HepG2 (cell line): ENCODE measurements around the gene DHRS9. TPM values are rescaled to one million over a fixed set of nuclear protein-coding genes. Genes with fewer than 3 reads are reported as not detected.

Source experiments
- ATAC-seq: fragments of 200-7000 bp; cut with Tn5 transposase; 3 replicates; pipeline ENCODE4 v1.9.1; 2020; ENCODE audit warnings: mild to moderate bottlenecking, moderate library complexity
- BruUV-seq: library from RNA; stranded (reverse); fragments of 400-500 nt; replicated peaks from 2 replicates; lab custom pipeline; 2021; lab: Mats Ljungman, UMichigan
- CTCF ChIA-PET: fragments of 300-600 bp; formaldehyde crosslinking; extraction: SDS; loops from one replicate; lab custom pipeline; 2021; ENCODE audit warnings: low total read pairs, inconsistent platforms, low intra/inter-chr PET ratio; lab: Yijun Ruan, JAX
- POLR2A ChIA-PET: fragments of 350-600 bp; sonication (Branson Sonifier 250); formaldehyde crosslinking; loops from one replicate; lab custom pipeline; 2020; ENCODE audit warnings: antibody characterized with exemption, inconsistent platforms; lab: Yijun Ruan, JAX
- DNase-seq: peaks from one replicate; pipeline ENCODE4 v3.0.0-alpha.2; 2015; ENCODE audit warnings: low spot score
- FAIRE-seq: peaks from 3 replicates; lab custom pipeline; 2011; peaks lifted over from hg19 to GRCh38; lab: Jason Lieb, UNC
- H2AFZ ChIP-seq: one replicate; pipeline ENCODE4 v1.6.1; 2011; ENCODE audit warnings: low read length, inconsistent platforms
- H3K27ac ChIP-seq: fragments of 300-600 bp; 3 replicates; pipeline ENCODE4 v1.8.0; 2011; ENCODE audit warnings: mixed run types, mild to moderate bottlenecking, mixed read lengths, low read length, inconsistent platforms; ENCODE audit not compliant: insufficient read depth; ENCODE audit errors: extremely low read length
- H3K27me3 ChIP-seq, 2 experiments: fragments of 200-600 bp in 1 of 2; 2 replicates in 1 of 2; 3 replicates in 1 of 2; pipeline versions ENCODE4 v1.6.0 to v1.8.0; 2011; ENCODE audit warnings: low read length in 2 of 2, mild to moderate bottlenecking in 2 of 2, moderate library complexity in 2 of 2, inconsistent platforms in 1 of 2; ENCODE audit not compliant: insufficient read depth in 2 of 2, control insufficient read depth in 1 of 2
- H3K36me3 ChIP-seq, 2 experiments: fragments of 200-600 bp in 1 of 2; replicated peaks in 1 of 2; 2 replicates in 1 of 2; 3 replicates in 1 of 2; pipeline versions ENCODE4 v1.5.1 to v1.8.0; 2011; ENCODE audit warnings: low read length in 2 of 2, inconsistent platforms in 1 of 2; ENCODE audit not compliant: insufficient read depth in 2 of 2, control insufficient read depth in 1 of 2
- H3K4me1 ChIP-seq: 2 replicates; pipeline ENCODE4 v1.5.1; 2012; ENCODE audit warnings: low read length, inconsistent platforms; ENCODE audit not compliant: insufficient read depth
- H3K4me2 ChIP-seq: 2 replicates; pipeline ENCODE4 v1.6.0; 2011; ENCODE audit warnings: low read depth, low read length, inconsistent platforms
- H3K4me3 ChIP-seq, 3 experiments: fragments of 200-600 bp in 1 of 3; sonication (generic), shearing (Covaris generic) in 1 of 3; replicated peaks in 1 of 3; 2 replicates each; pipeline ENCODE4 v1.5.1; 2011 to 2016; ENCODE audit warnings: low read length in 3 of 3, inconsistent platforms in 2 of 3, low read depth in 2 of 3, mild to moderate bottlenecking in 2 of 3, control low read depth in 1 of 3, mixed read lengths in 1 of 3; ENCODE audit not compliant: insufficient read depth in 1 of 3
- H3K79me2 ChIP-seq: one replicate; pipeline ENCODE4 v1.6.1; 2011; ENCODE audit warnings: low read length, inconsistent platforms; ENCODE audit not compliant: insufficient read depth
- H3K9ac ChIP-seq: 2 replicates; pipeline ENCODE4 v1.6.0; 2011; ENCODE audit warnings: mild to moderate bottlenecking, low read depth, low read length, inconsistent platforms; ENCODE audit not compliant: insufficient read depth
- H3K9me3 ChIP-seq: 2 replicates; pipeline ENCODE4 v1.5.1; 2012; ENCODE audit warnings: mild to moderate bottlenecking, low read length
- H4K20me1 ChIP-seq: 2 replicates; pipeline ENCODE4 v1.6.0; 2011; ENCODE audit warnings: inconsistent platforms, mild to moderate bottlenecking, low read length, moderate library complexity; ENCODE audit not compliant: insufficient read depth
- EEA1 ChIP-seq: sonication (generic); formaldehyde crosslinking; IDR thresholded peaks from 2 replicates; pipeline ENCODE4 v1.5.1; 2020; ENCODE audit warnings: mild to moderate bottlenecking, missing genetic modification reagents, borderline replicate concordance
- HDAC6 ChIP-seq: fragments of 200-600 bp; sonication (generic); IDR thresholded peaks from 2 replicates; pipeline ENCODE4 v1.7.0; 2017; ENCODE audit warnings: mild to moderate bottlenecking, antibody characterized with exemption, low read length, low read depth
- MEIS2 ChIP-seq: sonication (generic); formaldehyde crosslinking; IDR thresholded peaks from 2 replicates; pipeline ENCODE4 v1.9.0; 2021; ENCODE audit warnings: mild to moderate bottlenecking, missing genetic modification reagents
- MYNN ChIP-seq: sonication (generic); formaldehyde crosslinking; IDR thresholded peaks from 2 replicates; pipeline ENCODE4 v1.4.0; 2020; ENCODE audit warnings: mild to moderate bottlenecking, low read depth, missing genetic modification reagents
- RAD21 ChIP-seq: fragments of 450-650 bp; formaldehyde crosslinking; IDR thresholded peaks from 2 replicates; pipeline ENCODE4 v1.5.0; 2020; ENCODE audit warnings: mild to moderate bottlenecking
- RBM39 ChIP-seq: fragments of 200-400 bp; formaldehyde crosslinking; IDR thresholded peaks from one replicate; pipeline ENCODE4 v1.6.1; 2018; ENCODE audit warnings: antibody characterized with exemption, mild to moderate bottlenecking, low read depth, low read length; ENCODE audit not compliant: poor library complexity, severe bottlenecking
- RFX1 ChIP-seq: fragments of 450-650 bp; IDR thresholded peaks from 2 replicates; pipeline ENCODE4 v1.6.1; 2017
- SAP130 ChIP-seq: IDR thresholded peaks from 2 replicates; pipeline ENCODE4 v1.6.1; 2016; ENCODE audit warnings: low read depth
- TBX3 ChIP-seq: fragments of 450-650 bp; IDR thresholded peaks from 2 replicates; pipeline ENCODE4 v1.6.1; 2017; ENCODE audit warnings: antibody characterized with exemption, mild to moderate bottlenecking, inconsistent platforms, borderline replicate concordance
- TCF7L2 ChIP-seq: IDR thresholded peaks from 2 replicates; pipeline ENCODE4 v1.6.1; 2011; ENCODE audit warnings: mild to moderate bottlenecking, low read depth, low read length, moderate library complexity
- ZBTB3 ChIP-seq: sonication (generic); formaldehyde crosslinking; IDR thresholded peaks from 2 replicates; pipeline ENCODE4 v1.4.0; 2020; ENCODE audit warnings: low read depth, mild to moderate bottlenecking, moderate library complexity, missing genetic modification reagents, borderline replicate concordance
- ZBTB4 ChIP-seq: sonication (generic); formaldehyde crosslinking; IDR thresholded peaks from 2 replicates; pipeline ENCODE4 v1.4.0; 2020; ENCODE audit warnings: missing genetic modification reagents, mild to moderate bottlenecking, borderline replicate concordance
- ZBTB8A ChIP-seq: sonication (generic); formaldehyde crosslinking; IDR thresholded peaks from 2 replicates; pipeline ENCODE4 v1.4.0; 2020; ENCODE audit warnings: mild to moderate bottlenecking, low read depth, missing genetic modification reagents, borderline replicate concordance
- ZMAT3 ChIP-seq: sonication (generic); formaldehyde crosslinking; conservative IDR thresholded peaks from 2 replicates; pipeline ENCODE4 v1.7.0; 2021; ENCODE audit warnings: missing genetic modification reagents
- ZNF121 ChIP-seq: sonication (generic); formaldehyde crosslinking; IDR thresholded peaks from 2 replicates; pipeline ENCODE4 v1.5.0; 2020; ENCODE audit warnings: mild to moderate bottlenecking, missing genetic modification reagents
- ZNF292 ChIP-seq: sonication (generic); formaldehyde crosslinking; IDR thresholded peaks from 2 replicates; pipeline ENCODE4 v1.8.1; 2022; ENCODE audit warnings: mild to moderate bottlenecking, low read depth, missing genetic modification reagents, borderline replicate concordance
- ZNF451 ChIP-seq: sonication (generic); formaldehyde crosslinking; IDR thresholded peaks from 2 replicates; pipeline ENCODE4 v1.5.0; 2020; ENCODE audit warnings: mild to moderate bottlenecking, missing genetic modification reagents
- ZNF678 ChIP-seq: sonication (generic); formaldehyde crosslinking; IDR thresholded peaks from 2 replicates; pipeline ENCODE4 v1.4.0; 2020; ENCODE audit warnings: mild to moderate bottlenecking, missing genetic modification reagents
- WGBS: methylation state at CpG from one replicate; pipeline ENCODE4 v1.1.6; 2017; ENCODE audit warnings: low lambda C conversion rate; 5-methylcytosine and 5-hydroxymethylcytosine counted together
- in situ Hi-C: cut with HindIII; loops from 2 replicates; pipeline ENCODE4 v1.10.0; 2017; ENCODE audit warnings: low pct_unique_long_range_greater_than_20kb; ENCODE audit not compliant: extremely low pct_ligation_motif_present
- intact Hi-C: fragments of 100-400 bp; cut with micrococcal nuclease; formaldehyde crosslinking; loops from one replicate; pipeline ENCODE4 v1.10.0; 2022; ENCODE audit not compliant: unreplicated experiment
- polyA plus RNA-seq, 8 experiments: library from polyadenylated mRNA; depleted of rRNA in 3 of 8; stranded (reverse) in 7 of 8; unstranded in 1 of 8; fragments of >200 nt; fragmentation: Illumina TruSeq in 4 of 8; extraction: Trizol in 4 of 8; gene quantifications; 2 replicates each; pipeline versions ENCODE4 v1.2.1 to v1.2.3, GENCODE V29; 2011 to 2016; ENCODE audit warnings: low read depth in 4 of 8, missing spikeins in 1 of 8, mixed read lengths in 1 of 8; ENCODE audit not compliant: insufficient read depth in 1 of 8
- total RNA-seq, 5 experiments: library from RNA; depleted of rRNA; stranded (reverse); fragments of >200 nt; fragmentation: Illumina TruSeq; extraction: Trizol; gene quantifications; 2 replicates each; pipeline ENCODE4 v1.2.3, GENCODE V29; 2016; ENCODE audit warnings: low read depth in 1 of 5

Gene DHRS9
- total and polyA plus RNA-seq, 2 of the 13 experiments (the other 11 are each of a cell fraction or from before 2014, with no cell fraction given) = not detected

GRCh38 chr2:169143998-169144397 lies 74.6 kb downstream of the DHRS9 start:
- no peak overlapping the region for H2AFZ ChIP-seq
- peaks cover 3 to 20% of the 10 kb centered on the region in 2 experiments; a peak in 4 of 5 replicates for H3K27me3 ChIP-seq
- CTCF ChIA-PET = no interaction called here
- no TSS peak for BruUV-seq
- no peaks in the 10 kb centered on the region for H3K4me1 ChIP-seq
- H3K9me3 ChIP-seq = no peaks in the 10 kb centered on the region
- FAIRE-seq = no peak
- no peaks in the 10 kb centered on the region for H4K20me1 ChIP-seq
- in situ Hi-C loops (loop anchor here (5.0 to 10.0 kb wide), 2 partner anchors 37 to 179 kb away; no protein-coding TSS in a partner anchor), intact Hi-C loops (no loop called here)
- H3K36me3 ChIP-seq = no peaks in the 10 kb centered on the region
- no peaks in the 10 kb centered on the region for H3K79me2 ChIP-seq
- POLR2A ChIA-PET = no interaction called here
- H3K4me2 ChIP-seq = no peak overlapping the region
- H3K27ac ChIP-seq = no peak overlapping the region
- H3K4me3 ChIP-seq = no peak overlapping the region
- WGBS = 6% methylated on average over 3 of the region's 3 CpGs
- H3K9ac ChIP-seq = no peak overlapping the region
- DNase-seq = no peak
- no peak for ATAC-seq
- TF ChIP-seq ZNF678 (CRISPR knock-in tag) (no peak), ZNF451 (CRISPR knock-in tag) (no peak), ZNF292 (CRISPR knock-in tag) (no peak), MYNN (CRISPR knock-in tag) (no peak), MEIS2 (CRISPR knock-in tag) (no peak), EEA1 (CRISPR knock-in tag) (no peak), RBM39 (no peak), ZMAT3 (no peak), ZBTB8A (CRISPR knock-in tag) (no peak), RAD21 (no peak), RFX1 (no peak), ZNF121 (CRISPR knock-in tag) (no peak), ZBTB4 (CRISPR knock-in tag) (no peak), TCF7L2 (no peak), SAP130 (CRISPR knock-in tag) (no peak), ZBTB3 (CRISPR knock-in tag) (no peak), HDAC6 (no peak), TBX3 (no peak)
